ENCODE results near the gene MGAT5. TPM values are rescaled to one million over a fixed set of nuclear protein-coding genes. Genes with fewer than 3 reads are reported as not detected.

MGAT5 gene
- total RNA-seq, 6 donors from 2014 or later = 25.3 to 65.5 (median 41.3) TPM

- H3K4me3 ChIP-seq = no peak overlapping the region
- H3K36me3 ChIP-seq = no peaks in the 10 kb centered on the region
- WGBS, 2 donors = 96 to 98% methylated on average over 3 of the region's 3 CpGs
- no peak for ATAC-seq (ENCODE audit: low FRiP score in 2 of 2)
- H3K27me3 ChIP-seq = no peaks in the 10 kb centered on the region
- H3K4me1 ChIP-seq = no peaks in the 10 kb centered on the region
- no peaks in the 10 kb centered on the region for H3K9me3 ChIP-seq
- no peak for DNase-seq
- H3K27ac ChIP-seq = no peak overlapping the region
- TF ChIP-seq CTCF (IDR thresholded peaks at IDR 0.05) = no peak
- no peak for TF ChIP-seq POLR2A (IDR thresholded peaks at IDR 0.05)
- TF ChIP-seq POLR2AphosphoS5 (IDR thresholded peaks at IDR 0.05) = no peak
- no peak for TF ChIP-seq EP300 (IDR thresholded peaks at IDR 0.05)
Observed at GRCh38 chr2:134386310-134386709, 132.4 kb downstream of the MGAT5 start.

GRCh38 chr2:134389381-134389780, 135.5 kb downstream of the MGAT5 start:
- Histone ChIP-seq H3K27ac (no peak overlapping the region), H3K4me3 (no peak overlapping the region), H3K4me1 (no peaks in the 10 kb centered on the region), H3K9me3 (no peaks in the 10 kb centered on the region), H3K27me3 (no peaks in the 10 kb centered on the region), H3K36me3 (no peaks in the 10 kb centered on the region)
- ATAC-seq (ENCODE audit: low FRiP score in 2 of 2) (no peak), DNase-seq (no peak)
- TF ChIP-seq POLR2AphosphoS5 (IDR thresholded peaks at IDR 0.05) = no peak
- TF ChIP-seq EP300 (IDR thresholded peaks at IDR 0.05) = no peak
- no peak for TF ChIP-seq POLR2A (IDR thresholded peaks at IDR 0.05)
- TF ChIP-seq CTCF (IDR thresholded peaks at IDR 0.05) = no peak
- WGBS, 2 donors = 100% methylated on average over 1 of the region's 1 CpG

GRCh38 chr2:134391751-134392160, 137.9 kb downstream of the MGAT5 start:
- DNase-seq (no peak), ATAC-seq (ENCODE audit: low FRiP score in 2 of 2) (no peak)
- Histone ChIP-seq H3K9me3 (no peaks in the 10 kb centered on the region), H3K4me3 (no peak overlapping the region), H3K27me3 (no peaks in the 10 kb centered on the region), H3K4me1 (no peaks in the 10 kb centered on the region), H3K36me3 (no peaks in the 10 kb centered on the region), H3K27ac (no peak overlapping the region)
- TF ChIP-seq CTCF (IDR thresholded peaks at IDR 0.05) (no peak), POLR2AphosphoS5 (IDR thresholded peaks at IDR 0.05) (no peak), EP300 (IDR thresholded peaks at IDR 0.05) (no peak), POLR2A (IDR thresholded peaks at IDR 0.05) (no peak)
- 86 to 91% methylated on average over 2 of the region's 2 CpGs for WGBS, 2 donors

- H3K4me1 ChIP-seq = no peaks in the 10 kb centered on the region
- no peak for TF ChIP-seq CTCF (IDR thresholded peaks at IDR 0.05)
- no peak for TF ChIP-seq POLR2AphosphoS5 (IDR thresholded peaks at IDR 0.05)
- no peaks in the 10 kb centered on the region for H3K36me3 ChIP-seq
- peak in 1 of 2 donors; percentile 53 for ATAC-seq (ENCODE audit: low FRiP score in 2 of 2)
- no peak overlapping the region for H3K27ac ChIP-seq
- WGBS, 2 donors = 87 to 90% methylated on average over 7 of the region's 7 CpGs
- H3K4me3 ChIP-seq = no peak overlapping the region
- DNase-seq = no peak
- H3K27me3 ChIP-seq = no peaks in the 10 kb centered on the region
- no peaks in the 10 kb centered on the region for H3K9me3 ChIP-seq
Observed at GRCh38 chr2:134392442-134393074, 138.7 kb downstream of the MGAT5 start.

GRCh38 chr2:134393075-134393461, 139.2 kb downstream of the MGAT5 start:
- no peak overlapping the region for H3K4me3 ChIP-seq
- ATAC-seq (ENCODE audit: low FRiP score in 2 of 2) (peak in 1 of 2 donors; percentile 90), DNase-seq (no peak)
- H3K36me3 ChIP-seq = no peaks in the 10 kb centered on the region
- no peaks in the 10 kb centered on the region for H3K27me3 ChIP-seq
- 81 to 91% methylated on average over 3 of the region's 3 CpGs for WGBS, 2 donors
- no peaks in the 10 kb centered on the region for H3K4me1 ChIP-seq
- no peak overlapping the region for H3K27ac ChIP-seq
- no peak for TF ChIP-seq EP300 (IDR thresholded peaks at IDR 0.05)
- TF ChIP-seq CTCF (IDR thresholded peaks at IDR 0.05) = no peak
- TF ChIP-seq POLR2A (IDR thresholded peaks at IDR 0.05) = no peak
- no peak for TF ChIP-seq POLR2AphosphoS5 (IDR thresholded peaks at IDR 0.05)
- no peaks in the 10 kb centered on the region for H3K9me3 ChIP-seq
